HEK293 (cell line): ENCODE measurements around the gene AHRR.

Experiments
- CTCF ChIA-PET: fragments of 350-600 bp; formaldehyde crosslinking; extraction: SDS; loops from one replicate; lab custom pipeline; 2021; ENCODE audit warnings: antibody characterized with exemption; lab: Yijun Ruan, JAX
- POLR2A ChIA-PET: fragments of 300-600 bp; formaldehyde crosslinking; extraction: SDS; loops from one replicate; lab custom pipeline; 2020; ENCODE audit warnings: antibody characterized with exemption, inconsistent platforms; lab: Yijun Ruan, JAX
- H3K27ac ChIP-seq: fragments of 200-500 bp; sonication (Bioruptor generic); 2 replicates; pipeline ENCODE4 v1.5.1; 2014; ENCODE audit warnings: low read depth, low read length, control low read depth, inconsistent platforms; ENCODE audit errors: extremely low read depth
- H3K36me3 ChIP-seq, 2 experiments: fragments of 200-500 bp in 1 of 2; sonication (Bioruptor generic) in 1 of 2; 1 replicate in 1 of 2; 2 replicates in 1 of 2; pipeline ENCODE4 v1.5.1; 2014 to 2017; ENCODE audit warnings: inconsistent platforms in 2 of 2, low read length in 2 of 2; ENCODE audit not compliant: control insufficient read depth in 2 of 2, insufficient read depth in 1 of 2
- H3K4me1 ChIP-seq: fragments of 200-500 bp; sonication (Bioruptor generic); 2 replicates; pipeline ENCODE4 v1.5.1; 2014; ENCODE audit warnings: mild to moderate bottlenecking, low read length, inconsistent platforms; ENCODE audit not compliant: control insufficient read depth, insufficient read depth
- H3K4me3 ChIP-seq: 2 replicates; pipeline ENCODE4 v1.5.1; 2011; ENCODE audit warnings: low read depth, mild to moderate bottlenecking, control low read depth, low read length, moderate library complexity
- H3K9me3 ChIP-seq: fragments of 200-500 bp; sonication (Bioruptor generic); 2 replicates; pipeline ENCODE4 v1.5.1; 2014; ENCODE audit warnings: low read depth, low read length, inconsistent platforms; ENCODE audit not compliant: control insufficient read depth, insufficient read depth
- ATF2 ChIP-seq: fragments of 450-650 bp; formaldehyde crosslinking; IDR thresholded peaks from 2 replicates; pipeline ENCODE4 v1.5.1; 2016; ENCODE audit warnings: missing biosample characterization, missing genetic modification characterization, low read depth
- BCL11A ChIP-seq: fragments of 450-650 bp; formaldehyde crosslinking; IDR thresholded peaks from 2 replicates; pipeline ENCODE4 v1.5.1; 2016; ENCODE audit warnings: low read depth, missing biosample characterization, missing genetic modification characterization
- GLIS1 ChIP-seq: fragments of 450-650 bp; formaldehyde crosslinking; IDR thresholded peaks from 2 replicates; pipeline ENCODE4 v1.5.1; 2016; ENCODE audit warnings: missing biosample characterization, missing genetic modification characterization
- KLF1 ChIP-seq: fragments of 450-650 bp; formaldehyde crosslinking; IDR thresholded peaks from 2 replicates; pipeline ENCODE4 v1.5.1; 2016; ENCODE audit warnings: missing biosample characterization, missing genetic modification characterization
- KLF10 ChIP-seq: fragments of 450-650 bp; IDR thresholded peaks from 2 replicates; pipeline ENCODE4 v1.5.1; 2018; ENCODE audit warnings: missing biosample characterization, mild to moderate bottlenecking, missing genetic modification characterization
- MZF1 ChIP-seq: fragments of 450-650 bp; formaldehyde crosslinking; IDR thresholded peaks from 2 replicates; pipeline ENCODE4 v1.5.1; 2017; ENCODE audit warnings: missing biosample characterization, missing genetic modification characterization, borderline replicate concordance
- PBX3 ChIP-seq: sonication (generic); formaldehyde crosslinking; IDR thresholded peaks from 2 replicates; pipeline ENCODE4 v1.8.1; 2022; ENCODE audit warnings: mild to moderate bottlenecking, moderate library complexity, missing genetic modification reagents
- PRDM10 ChIP-seq: fragments of 450-650 bp; formaldehyde crosslinking; IDR thresholded peaks from 2 replicates; pipeline ENCODE4 v1.5.1; 2016; ENCODE audit warnings: missing biosample characterization, missing genetic modification characterization
- PRDM4 ChIP-seq: fragments of 450-650 bp; formaldehyde crosslinking; IDR thresholded peaks from 2 replicates; pipeline ENCODE4 v1.5.1; 2017; ENCODE audit warnings: missing biosample characterization, missing genetic modification characterization
- SALL2 ChIP-seq: fragments of 450-650 bp; formaldehyde crosslinking; IDR thresholded peaks from 2 replicates; pipeline ENCODE4 v1.5.0; 2017; ENCODE audit warnings: missing biosample characterization, mild to moderate bottlenecking, missing genetic modification characterization, borderline replicate concordance
- SP2 ChIP-seq: fragments of 450-650 bp; formaldehyde crosslinking; IDR thresholded peaks from 2 replicates; pipeline ENCODE4 v1.5.1; 2016; ENCODE audit warnings: missing biosample characterization, missing genetic modification characterization
- ZBTB17 ChIP-seq: fragments of 450-650 bp; formaldehyde crosslinking; IDR thresholded peaks from 2 replicates; pipeline ENCODE4 v1.5.1; 2016; ENCODE audit warnings: missing biosample characterization, missing genetic modification characterization
- ZBTB6 ChIP-seq: fragments of 450-650 bp; formaldehyde crosslinking; IDR thresholded peaks from 2 replicates; pipeline ENCODE4 v1.5.1; 2017; ENCODE audit warnings: missing biosample characterization, missing genetic modification characterization
- ZIC2 ChIP-seq: fragments of 450-650 bp; formaldehyde crosslinking; IDR thresholded peaks from 2 replicates; pipeline ENCODE4 v1.5.1; 2016; ENCODE audit warnings: missing biosample characterization, missing genetic modification characterization
- ZNF121 ChIP-seq: fragments of 450-650 bp; formaldehyde crosslinking; IDR thresholded peaks from 2 replicates; pipeline ENCODE4 v1.5.1; 2016; ENCODE audit warnings: missing biosample characterization, missing genetic modification characterization
- ZNF132 ChIP-seq: fragments of 450-650 bp; formaldehyde crosslinking; IDR thresholded peaks from 2 replicates; pipeline ENCODE4 v1.5.1; 2017; ENCODE audit warnings: missing biosample characterization, missing genetic modification characterization, borderline replicate concordance
- ZNF214 ChIP-seq: fragments of 450-650 bp; formaldehyde crosslinking; IDR thresholded peaks from 2 replicates; pipeline ENCODE4 v1.5.1; 2017; ENCODE audit warnings: missing biosample characterization, mild to moderate bottlenecking, missing genetic modification characterization, borderline replicate concordance
- ZNF560 ChIP-seq: fragments of 450-650 bp; formaldehyde crosslinking; IDR thresholded peaks from 2 replicates; pipeline ENCODE4 v1.5.1; 2017; ENCODE audit warnings: missing biosample characterization, missing genetic modification characterization, borderline replicate concordance
- ZNF610 ChIP-seq: fragments of 450-650 bp; formaldehyde crosslinking; IDR thresholded peaks from 2 replicates; pipeline ENCODE4 v1.5.1; 2016; ENCODE audit warnings: missing biosample characterization, missing genetic modification characterization, borderline replicate concordance
- ZNF623 ChIP-seq: fragments of 450-650 bp; formaldehyde crosslinking; IDR thresholded peaks from 2 replicates; pipeline ENCODE4 v1.5.1; 2016; ENCODE audit warnings: missing biosample characterization, missing genetic modification characterization
- ZNF624 ChIP-seq: fragments of 450-650 bp; formaldehyde crosslinking; IDR thresholded peaks from 2 replicates; pipeline ENCODE4 v1.5.1; 2017; ENCODE audit warnings: missing biosample characterization, missing genetic modification characterization
- ZNF629 ChIP-seq: fragments of 450-650 bp; formaldehyde crosslinking; IDR thresholded peaks from 2 replicates; pipeline ENCODE4 v1.5.1; 2017; ENCODE audit warnings: missing biosample characterization, missing genetic modification characterization
- ZNF645 ChIP-seq: fragments of 450-650 bp; formaldehyde crosslinking; IDR thresholded peaks from 2 replicates; pipeline ENCODE4; 2016; ENCODE audit warnings: missing biosample characterization, missing genetic modification characterization
- ZSCAN16 ChIP-seq: fragments of 450-650 bp; formaldehyde crosslinking; IDR thresholded peaks from 2 replicates; pipeline ENCODE4 v1.5.1; 2016; ENCODE audit warnings: missing biosample characterization, missing genetic modification characterization

The AHRR gene

GRCh38 chr5:407051-407450 lies 85.5 kb downstream of the AHRR start:
- H3K4me1 ChIP-seq: peaks cover 10% of the 10 kb centered on the region
- H3K9me3 ChIP-seq: no peaks in the 10 kb centered on the region
- no peak overlapping the region for H3K4me3 ChIP-seq
- TF ChIP-seq ZNF121 (tag by site-specific recombination) (no peak), ZNF645 (no peak), PRDM10 (no peak)
- no peak overlapping the region for H3K27ac ChIP-seq
- ChIA-PET POLR2A (interaction anchor here (0.5 kb wide), 1 partner anchor 62 kb away, joined by 5 read pairs; no protein-coding TSS in a partner anchor), CTCF (interaction anchor here (0.6 to 0.8 kb wide), 2 partner anchors 9 to 218 kb away, joined by 3 read pairs; no protein-coding TSS in a partner anchor)
- no peaks in the 10 kb centered on the region for H3K36me3 ChIP-seq

GRCh38 chr5:407801-408268 lies 86.3 kb downstream of the AHRR start:
- POLR2A ChIA-PET: no interaction called here
- Histone ChIP-seq H3K27ac (no peak overlapping the region), H3K9me3 (no peaks in the 10 kb centered on the region), H3K36me3 (no peaks in the 10 kb centered on the region), H3K4me3 (no peak overlapping the region), H3K4me1 (peaks cover 10% of the 10 kb centered on the region)
- CTCF ChIA-PET: interaction anchor here (2.1 kb wide), 1 partner anchor 23 kb away, joined by 4 read pairs; no protein-coding TSS in a partner anchor
- no peak for TF ChIP-seq ZBTB17 (tag by site-specific recombination)
- TF ChIP-seq SALL2 (tag by site-specific recombination): no peak
- TF ChIP-seq PBX3 (CRISPR knock-in tag): no peak
- TF ChIP-seq SP2 (tag by site-specific recombination): no peak
- TF ChIP-seq ZNF623 (tag by site-specific recombination): no peak
- no peak for TF ChIP-seq ATF2 (tag by site-specific recombination)
- TF ChIP-seq KLF10 (tag by site-specific recombination): no peak
- peak; percentile 92; the same call in 1 of the 2 replicates for TF ChIP-seq MZF1
- TF ChIP-seq ZNF560: no peak
- no peak for TF ChIP-seq ZBTB6 (tag by site-specific recombination)
- TF ChIP-seq KLF1 (tag by site-specific recombination): peak; percentile 30; the same call in 1 of the 2 replicates
- TF ChIP-seq ZIC2 (tag by site-specific recombination): no peak
- TF ChIP-seq ZNF132 (tag by site-specific recombination): no peak
- no peak for TF ChIP-seq BCL11A (tag by site-specific recombination)
- TF ChIP-seq GLIS1 (tag by site-specific recombination): no peak
- TF ChIP-seq ZNF214 (tag by site-specific recombination): no peak
- TF ChIP-seq ZNF610 (tag by site-specific recombination): no peak
- TF ChIP-seq PRDM4 (tag by site-specific recombination): peak; percentile 88
- TF ChIP-seq ZNF629 (tag by site-specific recombination): no peak
- no peak for TF ChIP-seq ZNF624
- TF ChIP-seq ZSCAN16 (tag by site-specific recombination): peak; percentile 90
